ENCODE measurements around the gene SEC63.
"Not testable (repeated sequence)": the region's sequence is repeated elsewhere in the genome, so short reads cannot be mapped to it uniquely, and the experiment has no call there.

The SEC63 gene

DNA sequence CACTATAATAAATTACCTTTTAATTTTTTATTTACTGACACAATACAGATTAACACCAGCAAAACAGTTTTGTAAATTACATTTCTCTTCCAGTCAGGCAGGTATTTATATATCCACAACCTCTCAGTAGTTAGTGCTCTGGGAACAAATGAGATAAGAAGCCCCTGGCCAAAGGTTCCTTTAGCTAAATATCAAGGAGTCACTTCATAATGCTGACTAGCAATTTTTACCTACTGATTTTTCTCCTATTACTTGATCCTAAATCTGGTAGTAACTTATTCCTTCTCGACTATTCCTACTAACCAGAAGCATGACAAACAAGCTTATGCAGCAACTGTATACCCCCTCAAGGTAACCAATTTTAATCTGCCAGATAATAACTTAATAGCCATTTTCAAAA lies 46.3 kb downstream of the SEC63 start:
- TF ChIP-seq, protein P1, sequence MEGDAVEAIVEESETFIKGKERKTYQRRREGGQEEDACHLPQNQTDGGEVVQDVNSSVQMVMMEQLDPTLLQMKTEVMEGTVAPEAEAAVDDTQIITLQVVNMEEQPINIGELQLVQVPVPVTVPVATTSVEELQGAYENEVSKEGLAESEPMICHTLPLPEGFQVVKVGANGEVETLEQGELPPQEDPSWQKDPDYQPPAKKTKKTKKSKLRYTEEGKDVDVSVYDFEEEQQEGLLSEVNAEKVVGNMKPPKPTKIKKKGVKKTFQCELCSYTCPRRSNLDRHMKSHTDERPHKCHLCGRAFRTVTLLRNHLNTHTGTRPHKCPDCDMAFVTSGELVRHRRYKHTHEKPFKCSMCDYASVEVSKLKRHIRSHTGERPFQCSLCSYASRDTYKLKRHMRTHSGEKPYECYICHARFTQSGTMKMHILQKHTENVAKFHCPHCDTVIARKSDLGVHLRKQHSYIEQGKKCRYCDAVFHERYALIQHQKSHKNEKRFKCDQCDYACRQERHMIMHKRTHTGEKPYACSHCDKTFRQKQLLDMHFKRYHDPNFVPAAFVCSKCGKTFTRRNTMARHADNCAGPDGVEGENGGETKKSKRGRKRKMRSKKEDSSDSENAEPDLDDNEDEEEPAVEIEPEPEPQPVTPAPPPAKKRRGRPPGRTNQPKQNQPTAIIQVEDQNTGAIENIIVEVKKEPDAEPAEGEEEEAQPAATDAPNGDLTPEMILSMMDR (IDR thresholded peaks at IDR 0.05; ENCODE audit: insufficient read depth, low read length, poor library complexity, severe bottlenecking), result no peak
- Histone ChIP-seq H3K27me3 (replicated peaks; ENCODE audit: control insufficient read depth, insufficient read depth, low read length) (no peaks in the 10 kb centered on the region), H3K36me3 (ENCODE audit: control insufficient read depth, insufficient read depth, low read length) (peaks cover 1% of the 10 kb centered on the region), H3K4me3 (replicated peaks; ENCODE audit: low read depth, low read length) (no peak overlapping the region)
- DNase-seq (ENCODE audit: extremely low read depth, insufficient read length), result no peak

DNA sequence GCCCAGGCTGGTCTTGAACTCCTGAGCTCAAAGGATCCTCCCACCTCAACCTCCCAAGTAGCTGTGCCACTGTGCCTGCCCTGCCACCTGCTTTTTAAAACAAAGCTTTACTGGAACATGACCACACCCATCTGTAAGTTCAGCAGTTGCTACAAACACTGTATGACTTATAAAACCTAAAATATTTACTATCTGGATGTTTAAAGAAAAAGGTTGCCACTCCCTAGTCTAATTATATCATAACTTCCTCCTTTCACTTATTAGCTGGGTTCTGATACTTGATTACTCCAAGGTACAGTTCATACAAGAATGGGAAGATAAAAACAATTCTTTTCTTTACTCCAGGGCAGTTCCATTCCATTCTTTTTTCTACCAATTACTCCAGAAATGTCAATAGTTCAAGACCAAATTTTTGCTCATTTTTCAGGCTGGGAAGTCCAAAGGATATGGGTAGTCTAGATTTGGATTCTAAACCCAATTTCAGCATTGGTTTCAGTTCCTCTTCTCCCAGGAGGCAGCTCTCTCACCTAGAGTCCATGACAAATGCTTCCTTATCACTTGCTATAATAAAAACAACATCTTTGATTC lies 63.1 kb downstream of the SEC63 start:
- Histone ChIP-seq H3K36me3 (ENCODE audit: control insufficient read depth, insufficient read depth, low read length) (peaks cover 8% of the 10 kb centered on the region), H3K4me3 (replicated peaks; ENCODE audit: low read depth, low read length) (no peak overlapping the region), H3K27me3 (replicated peaks; ENCODE audit: control insufficient read depth, insufficient read depth, low read length) (no peaks in the 10 kb centered on the region)
- peak; percentile 30 for DNase-seq (ENCODE audit: extremely low read depth, insufficient read length)
- TF ChIP-seq, protein P1 (IDR thresholded peaks at IDR 0.05; ENCODE audit: insufficient read depth, low read length, poor library complexity, severe bottlenecking), result no peak

DNA sequence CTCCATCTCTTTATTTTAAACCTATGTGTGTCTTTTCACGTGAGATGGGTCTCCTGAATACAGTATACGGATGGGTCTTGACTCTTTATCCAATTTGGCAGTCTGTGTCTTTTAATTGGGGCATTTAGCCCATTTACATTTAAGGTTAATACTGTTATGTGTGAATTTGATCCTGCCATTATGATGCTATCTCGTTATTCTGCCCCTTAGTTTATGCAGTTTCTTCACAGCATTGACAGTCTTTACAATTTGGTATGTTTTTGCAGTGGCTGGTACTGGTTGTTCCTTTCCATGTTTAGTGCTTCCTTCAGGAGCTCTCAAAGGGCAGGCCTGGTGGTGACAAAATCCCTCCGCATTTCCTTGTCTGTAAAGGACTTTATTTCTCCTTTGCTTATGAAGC lies 67.6 kb downstream of the SEC63 start:
- not testable (repeated sequence) for H3K4me3 ChIP-seq (replicated peaks; ENCODE audit: low read depth, low read length); H3K36me3 ChIP-seq (ENCODE audit: control insufficient read depth, insufficient read depth, low read length); H3K27me3 ChIP-seq (replicated peaks; ENCODE audit: control insufficient read depth, insufficient read depth, low read length); DNase-seq (ENCODE audit: extremely low read depth, insufficient read length)

DNA sequence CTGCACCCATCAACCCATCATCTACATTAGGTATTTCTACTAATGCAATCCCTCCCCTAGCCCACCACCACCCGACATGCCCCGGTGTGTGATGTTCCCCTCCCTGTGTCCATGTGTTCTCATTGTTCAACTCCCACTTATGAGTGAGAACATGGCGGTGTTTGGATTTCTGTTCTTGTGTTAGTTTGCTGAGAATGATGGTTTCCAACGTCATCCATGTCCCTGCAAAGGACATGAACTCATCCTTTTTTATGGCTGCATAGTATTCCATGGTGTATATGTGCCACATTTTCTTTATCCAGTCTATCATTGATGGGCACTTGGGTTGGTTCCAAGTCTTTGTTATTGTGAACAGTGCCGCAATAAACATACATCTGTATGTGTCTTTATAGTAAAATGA lies 72.1 kb downstream of the SEC63 start:
- H3K27me3 ChIP-seq (replicated peaks; ENCODE audit: control insufficient read depth, insufficient read depth, low read length); H3K4me3 ChIP-seq (replicated peaks; ENCODE audit: low read depth, low read length); H3K36me3 ChIP-seq (ENCODE audit: control insufficient read depth, insufficient read depth, low read length); DNase-seq (ENCODE audit: extremely low read depth, insufficient read length): not testable (repeated sequence)

DNA sequence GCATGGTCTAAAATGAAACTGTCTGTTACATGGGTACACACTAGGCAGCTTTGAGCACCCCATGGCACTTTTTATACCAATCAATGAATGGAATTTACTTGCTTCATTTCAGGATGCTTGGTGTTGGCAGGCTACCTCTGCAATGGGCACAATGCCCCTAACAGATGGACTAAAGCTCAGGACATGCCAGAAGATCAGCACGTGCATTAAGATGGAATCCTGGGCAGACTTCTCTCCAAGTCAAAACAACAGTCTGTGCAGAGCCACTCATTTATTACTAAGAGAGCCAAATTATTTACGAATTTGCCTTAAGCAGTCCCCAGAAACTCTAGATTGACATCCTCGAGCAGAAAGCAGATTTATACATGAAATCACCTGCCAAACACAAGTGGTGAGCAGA lies 78.1 kb downstream of the SEC63 start:
- peaks cover 11% of the 10 kb centered on the region for H3K36me3 ChIP-seq (ENCODE audit: control insufficient read depth, insufficient read depth, low read length)
- TF ChIP-seq, protein P1 (IDR thresholded peaks at IDR 0.05; ENCODE audit: insufficient read depth, low read length, poor library complexity, severe bottlenecking), result no peak

DNA sequence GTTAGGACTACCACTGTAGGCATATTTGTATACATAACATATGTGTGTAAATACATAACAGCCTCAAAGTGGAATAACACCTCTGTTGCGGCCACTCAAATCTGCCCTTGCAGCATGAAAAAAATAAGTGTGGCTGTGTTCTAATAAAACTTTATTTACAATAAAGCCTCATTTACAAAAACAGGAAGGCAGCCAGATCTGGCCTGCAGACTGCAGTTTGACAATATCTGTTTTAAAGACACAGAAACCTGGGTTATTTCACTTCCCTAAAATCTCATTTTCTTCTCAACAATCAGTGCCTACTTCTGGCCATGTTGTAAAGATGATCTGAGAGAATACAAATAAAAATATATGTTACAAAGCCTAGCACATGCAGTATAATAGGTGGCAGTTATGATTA lies 80.0 kb downstream of the SEC63 start:
- peak; percentile 42 for DNase-seq (ENCODE audit: extremely low read depth, insufficient read length)
- Histone ChIP-seq H3K27me3 (replicated peaks; ENCODE audit: control insufficient read depth, insufficient read depth, low read length) (no peaks in the 10 kb centered on the region), H3K4me3 (replicated peaks; ENCODE audit: low read depth, low read length) (no peak overlapping the region), H3K36me3 (ENCODE audit: control insufficient read depth, insufficient read depth, low read length) (peaks cover 9% of the 10 kb centered on the region)
- TF ChIP-seq, protein P1 (IDR thresholded peaks at IDR 0.05; ENCODE audit: insufficient read depth, low read length, poor library complexity, severe bottlenecking), result no peak

More for the DNA sequence above, 78.1 kb downstream of the SEC63 start:
- no peak for DNase-seq (ENCODE audit: extremely low read depth, insufficient read length)
- Histone ChIP-seq H3K4me3 (replicated peaks; ENCODE audit: low read depth, low read length) (no peak overlapping the region), H3K27me3 (replicated peaks; ENCODE audit: control insufficient read depth, insufficient read depth, low read length) (no peaks in the 10 kb centered on the region)

DNA sequence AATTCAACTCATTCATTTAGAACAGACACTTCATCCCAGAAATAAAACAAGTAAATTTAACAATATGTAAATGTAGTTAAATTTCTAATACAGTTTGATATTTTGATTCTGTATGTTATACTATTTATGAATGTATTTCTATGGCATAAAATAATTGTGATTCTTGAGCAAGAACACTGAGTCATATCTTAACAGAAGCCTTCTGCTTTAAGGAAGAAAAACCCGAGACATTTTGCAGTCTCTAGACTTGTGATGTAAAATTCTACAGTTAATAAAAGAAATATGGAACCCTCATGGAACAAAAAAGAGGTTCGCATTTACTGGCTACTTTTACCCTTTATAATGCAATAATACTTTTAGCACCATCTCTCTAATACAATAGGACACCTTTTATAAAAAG lies 86.0 kb downstream of the SEC63 start:
- H3K36me3 ChIP-seq (ENCODE audit: control insufficient read depth, insufficient read depth, low read length), result no peaks in the 10 kb centered on the region; the same call in none of the 2 replicates
- DNase-seq (ENCODE audit: extremely low read depth, insufficient read length), result no peak
- TF ChIP-seq, protein P1 (IDR thresholded peaks at IDR 0.05; ENCODE audit: insufficient read depth, low read length, poor library complexity, severe bottlenecking), result no peak
- no peak overlapping the region for H3K4me3 ChIP-seq (replicated peaks; ENCODE audit: low read depth, low read length)
- no peaks in the 10 kb centered on the region for H3K27me3 ChIP-seq (replicated peaks; ENCODE audit: control insufficient read depth, insufficient read depth, low read length)

DNA sequence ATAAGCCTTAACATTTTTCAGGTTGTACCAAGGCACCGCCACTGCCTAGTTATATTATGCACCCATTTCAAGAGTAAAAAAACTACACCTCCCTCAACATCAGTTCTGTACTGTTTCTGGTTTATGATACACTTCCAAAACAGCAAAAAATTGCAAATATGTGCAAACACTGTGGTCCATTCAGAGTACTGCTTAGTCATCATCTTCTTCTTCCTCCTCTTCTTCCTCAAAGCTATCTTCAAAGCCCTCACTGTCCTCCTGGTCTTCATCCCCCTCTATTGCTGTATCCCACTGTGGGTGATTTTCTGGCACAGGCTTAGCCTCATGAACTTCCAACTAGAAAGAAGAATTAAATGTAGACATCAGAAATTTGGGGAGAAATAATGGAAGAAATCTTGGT lies 86.5 kb downstream of the SEC63 start:
- not testable (repeated sequence) for H3K36me3 ChIP-seq (ENCODE audit: control insufficient read depth, insufficient read depth, low read length); H3K4me3 ChIP-seq (replicated peaks; ENCODE audit: low read depth, low read length); H3K27me3 ChIP-seq (replicated peaks; ENCODE audit: control insufficient read depth, insufficient read depth, low read length); DNase-seq (ENCODE audit: extremely low read depth, insufficient read length)

Measured in GM06990 (cell line).